HG03565 (cell line): Measurements from ENCODE around the gene LSM11.

Experiments used
- ATAC-seq: cut with Tn5 transposase; IDR thresholded peaks from one replicate; pipeline ENCODE4 v1.9.1; 2021; ENCODE audit warnings: mild to moderate bottlenecking, moderate library complexity; ENCODE audit not compliant: unreplicated experiment

The LSM11 gene

GRCh38 chr5:157732596-157733262 is 10.8 kb upstream of the LSM11 start:
- ATAC-seq = no peak

GRCh38 chr5:157734436-157734835 is 9.1 kb upstream of the LSM11 start:
- ATAC-seq = no peak

GRCh38 chr5:157735991-157736390 is 7.5 kb upstream of the LSM11 start:
- ATAC-seq = no peak

- no peak for ATAC-seq
These were observed 3.9 kb upstream of the LSM11 start for GRCh38 chr5:157739388-157740228.

- ATAC-seq = no peak
These were observed 3.3 kb upstream of the LSM11 start for GRCh38 chr5:157740229-157740610.

GRCh38 chr5:157741131-157741530 is 2.4 kb upstream of the LSM11 start:
- no peak for ATAC-seq

- peak; percentile 1 for ATAC-seq
These were observed 819 bp downstream of the LSM11 start for GRCh38 chr5:157744051-157745011.

- ATAC-seq = no peak
These were observed 1.5 kb downstream of the LSM11 start for GRCh38 chr5:157745041-157745456.

- no peak for ATAC-seq
These were observed 3.7 kb downstream of the LSM11 start for GRCh38 chr5:157747173-157747740.

GRCh38 chr5:157747766-157748700 is 4.5 kb downstream of the LSM11 start:
- no peak for ATAC-seq

GRCh38 chr5:157748760-157749461 is 5.4 kb downstream of the LSM11 start:
- no peak for ATAC-seq

GRCh38 chr5:157749462-157749799 is 5.9 kb downstream of the LSM11 start:
- no peak for ATAC-seq

- ATAC-seq = no peak
These were observed 6.8 kb downstream of the LSM11 start for GRCh38 chr5:157750320-157750719.

GRCh38 chr5:157756122-157756521 is 12.6 kb downstream of the LSM11 start:
- ATAC-seq = no peak

GRCh38 chr5:157758706-157759105 is 15.2 kb downstream of the LSM11 start:
- ATAC-seq = no peak

GRCh38 chr5:157761690-157762621 is 18.4 kb downstream of the LSM11 start:
- peak; percentile 63 for ATAC-seq

GRCh38 chr5:157764531-157764930 is 21.0 kb downstream of the LSM11 start:
- no peak for ATAC-seq

GRCh38 chr5:157766442-157766841 is 22.9 kb downstream of the LSM11 start:
- no peak for ATAC-seq
